Medulla oblongata (tissue), 1 donor: ENCODE measurements around the gene PRR20G.
A peak's percentile ranks its signal among the peaks of the same experiment; 100 is the strongest.
"Not testable (repeated sequence)": the region's sequence is repeated elsewhere in the genome, so short reads cannot be mapped to it uniquely, and the experiment has no call there.

ENCODE experiments used
- DNase-seq: peaks from one replicate; pipeline ENCODE4 v3.0.0-alpha.2; 2015; ENCODE audit errors: extremely low spot score

PRR20G gene

DNA sequence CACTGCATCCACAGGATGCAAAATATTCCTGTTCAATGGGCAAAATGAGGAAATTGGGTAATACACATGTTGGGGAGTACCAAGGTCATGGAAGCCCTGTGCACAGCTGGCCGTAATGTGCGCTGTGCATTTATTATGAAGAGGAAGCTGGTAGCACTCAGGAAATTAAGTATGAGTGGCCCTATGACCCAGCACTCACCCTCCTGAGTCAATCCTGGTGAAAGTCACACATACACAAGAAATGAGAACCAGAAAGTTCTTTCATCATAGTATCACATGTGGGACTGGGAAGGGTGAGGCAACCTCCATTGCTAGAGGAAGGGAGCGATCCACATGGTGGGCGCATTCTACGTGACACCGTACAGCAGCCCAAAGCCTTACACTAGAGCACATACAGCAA is 11.4 kb upstream of the PRR20G start:
- peak; percentile 42 for DNase-seq

GRCh38 chr3:127296959-127297358 is 9.1 kb upstream of the PRR20G start:
- no peak for DNase-seq

GRCh38 chr3:127296166-127296565 is 8.3 kb upstream of the PRR20G start:
- no peak for DNase-seq

GRCh38 chr3:127293650-127294049 is 5.8 kb upstream of the PRR20G start:
- not testable (repeated sequence) for DNase-seq

DNA sequence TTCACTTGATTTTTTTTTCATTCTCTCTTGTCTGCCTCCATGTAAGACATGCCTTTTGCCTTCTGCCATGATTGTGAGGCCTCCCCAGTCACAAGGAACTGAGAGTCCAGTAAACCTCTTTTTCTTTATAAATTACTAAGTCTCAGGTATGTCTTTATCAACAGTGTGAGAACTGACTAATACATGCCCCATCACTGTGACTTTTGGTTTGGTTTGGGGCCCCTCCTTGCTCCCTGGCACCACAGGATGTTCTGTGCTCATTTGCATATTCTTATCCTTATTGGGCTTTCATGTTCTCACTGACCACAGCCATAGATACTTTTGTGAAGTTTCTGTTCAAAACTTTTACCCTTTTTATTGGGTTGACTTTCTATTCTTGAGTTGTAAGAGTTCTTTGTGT is 3.8 kb upstream of the PRR20G start:
- no peak for DNase-seq

GRCh38 chr3:127291114-127291513 is 3.3 kb upstream of the PRR20G start:
- DNase-seq = no peak

DNA sequence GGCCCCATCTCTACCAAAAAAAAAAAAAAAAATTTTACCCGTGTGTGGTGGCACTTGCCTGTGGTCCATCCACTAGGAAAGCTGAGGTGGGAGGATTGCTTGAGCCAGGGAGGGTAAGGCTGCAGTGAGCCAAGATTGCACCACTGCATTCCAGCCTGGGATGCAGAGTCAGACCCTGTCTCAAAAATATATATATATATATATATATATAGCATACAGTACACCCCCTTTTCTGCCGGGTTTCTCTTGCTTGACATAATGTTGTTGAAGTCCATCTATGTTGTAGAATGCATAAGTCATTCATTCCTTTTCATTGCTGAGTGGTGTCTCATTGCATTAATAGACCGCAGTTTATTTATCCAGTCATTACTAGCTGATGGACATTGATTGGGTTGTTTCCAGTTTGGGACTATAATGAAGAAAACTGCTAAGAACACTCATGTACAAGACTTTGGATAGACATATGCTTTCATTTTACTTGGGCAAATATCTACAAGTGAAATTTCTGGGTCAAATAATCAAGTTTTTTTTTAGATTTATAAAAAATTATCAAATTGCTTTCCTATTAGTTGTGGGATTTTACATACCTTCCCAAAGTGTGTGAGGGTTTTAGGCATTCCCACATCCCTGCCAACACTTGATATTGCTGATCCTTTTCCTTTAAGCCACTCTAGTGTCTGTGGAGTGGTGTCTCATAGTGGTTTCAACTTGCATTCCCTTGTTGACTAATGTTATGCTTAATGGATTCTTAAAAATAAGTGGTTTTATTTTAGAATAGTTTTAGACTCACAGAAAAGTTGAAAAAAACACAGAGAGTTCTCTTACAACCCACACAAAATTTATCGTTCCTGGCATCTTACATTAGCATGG is 2.1 kb upstream of the PRR20G start:
- no peak for DNase-seq

GRCh38 chr3:127288921-127289705 is 1.3 kb upstream of the PRR20G start:
- no peak for DNase-seq

GRCh38 chr3:127288343-127288742 is 497 bp upstream of the PRR20G start:
- DNase-seq = no peak

DNA sequence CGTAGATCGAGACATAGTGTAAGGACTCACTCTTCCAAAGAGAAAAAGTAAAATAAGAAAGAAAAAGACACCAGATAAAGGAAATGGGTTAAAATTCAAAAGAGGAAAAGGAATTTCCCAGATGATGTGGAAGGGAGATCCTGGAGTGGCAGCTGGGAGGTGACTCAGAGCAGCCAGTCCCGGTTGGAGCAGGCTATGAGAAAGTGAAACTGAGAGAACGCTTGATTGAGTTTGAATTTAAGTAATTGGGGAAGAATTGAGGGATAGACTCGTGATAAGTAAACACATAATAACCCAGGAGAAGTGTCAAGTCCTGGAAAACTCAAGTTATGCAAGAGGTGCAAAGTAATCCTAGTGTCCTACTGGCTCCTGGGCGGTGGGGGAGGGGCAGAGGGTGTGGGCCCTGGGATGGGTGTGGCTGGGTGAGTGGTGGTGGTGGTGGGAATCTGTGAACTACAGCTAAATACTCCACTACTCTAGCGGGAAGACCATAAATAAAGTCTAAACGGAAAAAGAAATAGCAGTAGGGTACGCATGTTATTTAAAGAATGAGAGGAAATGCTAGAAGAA is 1.2 kb downstream of the PRR20G start:
- DNase-seq = no peak

DNA sequence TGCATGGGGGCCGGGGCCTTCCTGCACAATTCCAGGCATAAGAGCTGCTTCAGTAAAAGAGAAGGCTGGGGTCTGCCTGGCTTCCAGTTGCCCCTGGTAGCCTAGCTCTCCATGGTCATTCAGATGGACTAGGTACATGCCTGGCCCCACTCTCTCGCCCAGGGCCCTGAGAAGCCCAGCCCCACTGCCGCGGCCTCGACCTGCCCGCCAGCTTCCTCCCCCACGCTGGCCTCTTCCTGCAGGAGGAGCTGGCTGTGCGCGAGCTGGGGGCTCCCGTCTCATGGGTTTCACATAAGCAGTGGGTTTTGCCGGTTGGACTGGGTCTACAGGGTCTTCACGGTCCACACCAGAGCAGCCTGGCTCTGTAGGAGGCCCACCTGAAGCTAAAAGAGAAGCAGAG is 3.6 kb downstream of the PRR20G start:
- DNase-seq = no peak

GRCh38 chr3:127277561-127277960 is 10.3 kb downstream of the PRR20G start:
- DNase-seq = no peak

GRCh38 chr3:127276995-127277394 is 10.9 kb downstream of the PRR20G start:
- no peak for DNase-seq

- DNase-seq = no peak
Observed at GRCh38 chr3:127276396-127276795, 11.4 kb downstream of the PRR20G start.

GRCh38 chr3:127275287-127275781 is 12.5 kb downstream of the PRR20G start:
- no peak for DNase-seq

DNA sequence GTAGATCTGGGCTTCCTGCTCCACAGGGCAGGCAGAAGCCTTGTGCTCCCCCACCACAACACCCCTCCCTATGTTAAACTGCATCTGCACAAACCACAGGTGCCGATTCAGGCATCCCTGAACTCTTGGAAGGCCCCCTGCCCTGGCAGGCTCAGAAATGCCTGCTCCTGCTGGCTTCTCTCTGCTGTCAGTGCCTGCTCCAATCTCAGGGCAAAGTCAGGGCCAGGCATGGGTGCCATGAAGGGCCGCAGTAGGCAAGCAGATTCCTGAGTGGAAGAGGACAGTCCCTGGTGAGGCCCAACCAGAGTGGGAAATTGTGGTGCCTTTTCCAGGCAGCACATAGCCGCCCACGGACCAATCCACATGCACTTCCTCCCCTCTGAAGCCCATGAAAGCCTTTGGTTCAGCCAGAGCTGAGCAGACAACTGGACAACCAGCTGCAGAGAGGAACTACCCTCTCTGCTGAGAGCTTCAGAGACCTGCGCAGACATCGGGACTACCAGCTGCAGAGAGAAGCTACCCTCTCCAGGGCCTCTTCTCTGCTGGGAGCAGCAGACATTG is 13.6 kb downstream of the PRR20G start:
- no peak for DNase-seq

- no peak for DNase-seq
Observed at GRCh38 chr3:127273206-127273605, 14.6 kb downstream of the PRR20G start.

DNA sequence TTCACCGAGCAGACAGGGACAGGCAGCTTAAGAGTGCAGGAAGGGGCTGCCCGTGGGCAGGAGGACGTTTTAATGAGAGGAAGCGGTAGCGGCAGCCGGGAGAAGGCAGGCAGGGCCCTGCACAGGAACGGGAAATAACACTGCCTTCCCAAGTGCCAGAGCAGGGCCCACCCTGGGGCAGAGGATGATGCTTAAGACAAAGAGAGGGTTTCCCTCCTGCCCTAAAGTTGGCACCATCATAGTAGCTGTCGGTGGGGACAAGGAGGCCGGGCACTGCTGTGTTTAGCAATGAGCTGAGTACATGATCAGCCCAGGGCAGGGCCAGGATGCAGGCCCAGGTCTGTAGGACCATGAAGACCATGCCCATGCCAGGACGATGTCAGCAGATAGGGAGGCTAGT is 21.7 kb downstream of the PRR20G start:
- no peak for DNase-seq

DNA sequence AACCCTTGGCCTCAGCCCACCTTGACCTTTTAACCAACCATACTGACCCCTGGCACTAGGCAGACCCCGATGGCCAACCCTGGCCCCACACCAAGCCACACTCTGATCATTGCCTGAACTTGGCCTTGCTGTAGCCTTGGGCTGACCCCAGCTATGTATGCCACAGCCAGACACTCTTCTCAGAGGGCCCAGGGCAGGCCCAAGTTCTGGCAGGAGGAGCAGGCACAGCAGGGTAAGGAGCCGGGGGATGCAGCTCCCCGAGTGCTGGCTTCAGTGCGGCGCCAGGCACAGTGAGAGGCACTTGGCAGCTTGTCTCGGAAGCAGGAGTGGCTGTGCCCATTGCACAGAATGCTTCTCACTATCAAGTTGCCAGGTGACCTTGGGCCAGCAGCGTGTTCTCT is 22.3 kb downstream of the PRR20G start:
- DNase-seq = no peak

DNA sequence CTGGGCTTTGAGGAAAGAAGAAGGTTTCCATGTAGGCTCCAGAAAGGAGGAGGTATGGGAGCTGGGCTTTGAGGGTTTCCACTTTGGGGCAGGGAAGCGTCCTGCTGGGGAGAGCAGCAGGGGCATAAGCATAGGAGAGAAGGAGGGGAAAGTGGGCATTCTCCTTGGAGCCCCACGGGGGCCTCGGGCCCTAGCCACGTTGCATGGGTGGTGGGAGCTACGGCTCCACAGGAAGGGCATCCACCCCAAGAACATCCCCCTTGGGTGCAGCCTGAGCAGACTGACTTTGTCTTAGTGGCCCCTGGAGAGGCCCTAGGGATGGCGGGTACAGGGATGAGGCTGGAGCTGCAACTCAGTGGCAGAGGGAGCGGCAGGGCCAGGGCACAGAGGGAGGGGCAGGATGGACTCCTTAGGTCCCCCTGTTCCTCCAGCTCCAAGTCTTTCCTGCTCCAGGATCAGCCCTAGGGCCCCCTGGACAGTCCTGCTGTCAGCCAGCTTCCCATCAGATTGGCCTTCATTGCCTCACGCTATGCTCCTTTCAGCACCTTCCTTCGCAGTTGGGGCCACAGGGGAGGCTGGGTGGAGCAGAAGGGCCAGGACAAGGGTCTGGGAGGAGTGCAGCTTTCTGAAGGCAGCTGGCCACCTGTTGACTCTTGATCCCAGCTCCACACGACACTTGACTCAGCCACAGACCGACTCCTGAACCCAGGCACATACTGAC is 22.9 kb downstream of the PRR20G start:
- no peak for DNase-seq

DNA sequence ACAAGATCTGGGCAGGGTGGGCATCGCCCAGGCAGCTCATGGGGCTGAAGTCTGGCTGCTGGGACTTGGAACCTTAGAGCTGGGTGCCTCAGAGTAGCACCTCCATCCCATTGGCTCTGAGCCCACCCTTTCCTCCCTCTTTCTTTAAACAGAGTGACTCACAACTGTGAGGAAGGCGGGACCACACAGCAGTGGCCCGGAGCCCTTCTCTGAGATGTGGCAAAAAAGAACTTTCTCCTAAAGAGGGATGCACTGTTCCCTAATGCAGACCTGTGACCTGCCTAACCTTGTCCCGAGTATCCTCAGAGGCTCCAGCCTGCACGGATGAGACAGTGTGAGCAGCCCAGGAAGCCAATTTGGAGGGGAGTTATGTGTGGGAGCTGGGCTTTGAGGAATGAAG is 23.6 kb downstream of the PRR20G start:
- no peak for DNase-seq
